GM21528 (cell line): ENCODE data around the gene TSEN15.
"Not testable (repeated sequence)": the region's sequence is repeated elsewhere in the genome, so short reads cannot be mapped to it uniquely, and the experiment has no call there.

ENCODE experiments used
- ATAC-seq: cut with Tn5 transposase; IDR thresholded peaks from one replicate; pipeline ENCODE4 v1.9.1; 2021; ENCODE audit warnings: mild to moderate bottlenecking, moderate library complexity; ENCODE audit not compliant: unreplicated experiment, low FRiP score

The TSEN15 gene

GRCh38 chr1:184088037-184088436, 36.5 kb downstream of the TSEN15 start:
- ATAC-seq = no peak

GRCh38 chr1:184093071-184093470, 41.5 kb downstream of the TSEN15 start:
- ATAC-seq = no peak

DNA sequence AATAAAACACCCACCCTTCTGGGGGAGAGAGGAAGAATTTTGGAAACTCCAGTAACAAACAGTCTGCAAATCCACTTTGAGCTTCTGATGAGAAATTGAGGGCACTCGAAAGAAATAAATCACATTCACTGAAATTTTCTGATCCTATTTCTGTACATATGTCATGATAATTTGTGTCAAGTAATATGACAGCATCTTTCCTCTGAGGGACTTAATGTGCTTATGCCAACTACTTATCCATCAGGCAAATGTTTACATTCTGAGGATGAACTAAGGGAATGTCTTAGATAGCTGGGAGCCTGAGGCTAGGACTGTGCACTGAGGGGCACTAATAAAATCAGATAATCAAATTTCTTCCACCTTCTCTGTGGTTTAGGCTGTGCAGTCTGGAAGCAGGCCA, 44.5 kb downstream of the TSEN15 start:
- ATAC-seq = no peak

DNA sequence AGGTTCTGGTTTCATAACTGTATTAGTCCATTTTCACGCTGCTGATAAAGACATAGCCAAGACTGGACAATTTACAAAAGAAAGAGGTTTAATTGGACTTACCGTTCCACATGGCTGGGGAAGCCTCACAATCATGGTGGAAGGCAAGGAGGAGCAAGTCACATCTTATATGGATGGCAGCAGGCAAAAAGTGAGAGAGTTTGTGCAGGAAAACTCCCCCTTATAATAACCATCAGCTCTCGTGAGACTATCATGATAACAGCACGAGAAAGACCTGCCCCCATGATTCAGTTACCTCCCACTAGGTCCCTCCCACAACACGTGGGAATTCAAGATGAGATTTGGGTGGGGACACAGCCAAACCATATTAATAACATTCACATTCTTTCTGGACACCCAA, 45.0 kb downstream of the TSEN15 start:
- ATAC-seq = not testable (repeated sequence)

- ATAC-seq = no peak
Observed at GRCh38 chr1:184101141-184101540, 49.6 kb downstream of the TSEN15 start.

- no peak for ATAC-seq
Observed at GRCh38 chr1:184101571-184101970, 50.0 kb downstream of the TSEN15 start.

GRCh38 chr1:184110272-184111204, 59.0 kb downstream of the TSEN15 start:
- no peak for ATAC-seq

GRCh38 chr1:184112176-184112948, 60.8 kb downstream of the TSEN15 start:
- ATAC-seq = no peak

GRCh38 chr1:184113251-184113650, 61.7 kb downstream of the TSEN15 start:
- ATAC-seq = no peak

- ATAC-seq = no peak
Observed at GRCh38 chr1:184114818-184115398, 63.4 kb downstream of the TSEN15 start.

GRCh38 chr1:184116287-184116686, 64.8 kb downstream of the TSEN15 start:
- ATAC-seq = no peak

DNA sequence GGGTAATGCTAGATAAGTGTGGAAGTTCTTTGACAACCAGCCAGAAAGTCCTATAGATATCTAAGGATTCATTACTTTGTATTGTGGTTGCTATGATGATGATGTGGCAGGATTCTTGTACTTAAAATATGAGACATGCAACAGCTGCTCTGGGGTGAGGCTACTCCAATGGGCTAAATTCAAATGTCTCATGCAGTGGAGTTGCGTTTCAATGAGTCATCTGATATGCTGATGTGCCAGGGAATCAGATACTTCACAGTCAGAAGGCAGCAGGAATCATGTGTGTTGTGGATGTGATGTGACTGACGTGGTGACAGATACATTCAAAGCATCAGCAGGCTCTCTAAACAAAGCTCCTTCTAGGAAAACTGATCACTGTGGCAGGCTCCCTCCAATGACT, 66.5 kb downstream of the TSEN15 start:
- ATAC-seq = no peak
